ENCODE results near the gene OXSR1. TPM values are rescaled to one million over a fixed set of nuclear protein-coding genes. Genes with fewer than 3 reads are reported as not detected.

The OXSR1 gene
- total RNA-seq, 1 donor from 2014 or later: 24.0 TPM

GRCh38 chr3:38138349-38139190 is 26.8 kb upstream of the OXSR1 start, which contains the start of gene MYD88:
MYD88 (plus strand) TSS chr3:38138661; CDS start chr3:38138701, 40 bp downstream.
- ATAC-seq (ENCODE audit: poor library complexity) (peak; percentile 68), DNase-seq (peak; percentile 94)
- intact Hi-C loops (cut with DNase I): no loop called here

- DNase-seq (no peak), ATAC-seq (ENCODE audit: poor library complexity) (no peak)
- intact Hi-C loops (cut with DNase I): no loop called here
Observed at GRCh38 chr3:38139191-38139590, 26.1 kb upstream of the OXSR1 start.

GRCh38 chr3:38139652-38140051 is 25.7 kb upstream of the OXSR1 start:
- DNase-seq (no peak), ATAC-seq (ENCODE audit: poor library complexity) (no peak)
- intact Hi-C loops (cut with DNase I): no loop called here

GRCh38 chr3:38140326-38141172 is 24.8 kb upstream of the OXSR1 start:
- no peak for DNase-seq
- no peak for ATAC-seq (ENCODE audit: poor library complexity)
- intact Hi-C loops (cut with DNase I): no loop called here

GRCh38 chr3:38141173-38141951 is 24.0 kb upstream of the OXSR1 start:
- DNase-seq (no peak), ATAC-seq (ENCODE audit: poor library complexity) (no peak)
- intact Hi-C loops (cut with DNase I): no loop called here

- ATAC-seq (ENCODE audit: poor library complexity): no peak
- no peak for DNase-seq
- intact Hi-C loops (cut with DNase I): no loop called here
Observed at GRCh38 chr3:38141952-38142273, 23.4 kb upstream of the OXSR1 start.

GRCh38 chr3:38142959-38143358 is 22.4 kb upstream of the OXSR1 start:
- intact Hi-C loops (cut with DNase I): no loop called here
- DNase-seq: no peak
- no peak for ATAC-seq (ENCODE audit: poor library complexity)

GRCh38 chr3:38143511-38143910 is 21.8 kb upstream of the OXSR1 start:
- no peak for ATAC-seq (ENCODE audit: poor library complexity)
- no peak for DNase-seq
- intact Hi-C loops (cut with DNase I): no loop called here

- intact Hi-C loops (cut with DNase I): no loop called here
- ATAC-seq (ENCODE audit: poor library complexity): no peak
- no peak for DNase-seq
Observed at GRCh38 chr3:38146504-38146903, 18.8 kb upstream of the OXSR1 start.

- no peak for DNase-seq
- ATAC-seq (ENCODE audit: poor library complexity): peak; percentile 25
- intact Hi-C loops (cut with DNase I): no loop called here
Observed at GRCh38 chr3:38147421-38147820, 17.9 kb upstream of the OXSR1 start.

GRCh38 chr3:38148311-38148882 is 16.9 kb upstream of the OXSR1 start:
- DNase-seq: no peak
- peak; percentile 58 for ATAC-seq (ENCODE audit: poor library complexity)
- intact Hi-C loops (cut with DNase I): no loop called here

- intact Hi-C loops (cut with DNase I): no loop called here
- DNase-seq: no peak
- ATAC-seq (ENCODE audit: poor library complexity): peak; percentile 27
Observed at GRCh38 chr3:38149708-38150107, 15.6 kb upstream of the OXSR1 start.

GRCh38 chr3:38150780-38151528 is 14.4 kb upstream of the OXSR1 start:
- DNase-seq (no peak), ATAC-seq (ENCODE audit: poor library complexity) (no peak)
- intact Hi-C loops (cut with DNase I): no loop called here

GRCh38 chr3:38151667-38152265 is 13.6 kb upstream of the OXSR1 start:
- DNase-seq (no peak), ATAC-seq (ENCODE audit: poor library complexity) (no peak)
- intact Hi-C loops (cut with DNase I): no loop called here

GRCh38 chr3:38152609-38153008 is 12.7 kb upstream of the OXSR1 start:
- DNase-seq: no peak
- no peak for ATAC-seq (ENCODE audit: poor library complexity)
- intact Hi-C loops (cut with DNase I): no loop called here

- DNase-seq (no peak), ATAC-seq (ENCODE audit: poor library complexity) (no peak)
- intact Hi-C loops (cut with DNase I): no loop called here
Observed at GRCh38 chr3:38153221-38153620, 12.1 kb upstream of the OXSR1 start.

- intact Hi-C loops (cut with DNase I): no loop called here
- ATAC-seq (ENCODE audit: poor library complexity): peak; percentile 56
- no peak for DNase-seq
Observed at GRCh38 chr3:38154033-38154494, 11.3 kb upstream of the OXSR1 start.
